Measurements from ENCODE around the gene CPT2. TPM values are rescaled to one million over a fixed set of nuclear protein-coding genes. Genes with fewer than 3 reads are reported as not detected.

Gene CPT2
- total RNA-seq, 4 donors from 2014 or later = 27.3 to 84.8 (median 50.2) TPM

DNA sequence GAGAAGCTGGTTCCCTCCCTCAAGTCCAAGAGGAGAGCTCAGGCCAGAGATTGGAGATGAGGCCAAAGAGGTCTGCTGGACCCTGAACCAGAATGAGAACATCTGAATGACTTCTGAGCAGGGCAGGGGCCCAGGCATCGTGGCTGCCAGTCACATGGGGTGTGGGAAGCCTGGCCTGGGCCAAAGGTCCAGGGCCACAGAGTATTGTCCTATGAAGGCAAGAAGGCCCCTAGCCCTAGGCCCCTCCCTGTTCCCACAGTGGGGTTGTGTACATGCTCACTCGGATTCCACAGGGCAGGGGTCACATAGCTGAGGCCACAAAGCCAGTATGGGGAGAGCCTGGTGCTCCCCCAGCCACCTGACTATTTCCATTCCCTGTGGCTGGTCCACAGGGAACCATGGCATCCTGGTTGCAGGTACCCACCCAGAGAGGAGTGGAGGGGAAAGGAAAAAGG lies 35.7 kb upstream of the CPT2 start:
- no peaks in the 10 kb centered on the region for H3K36me3 ChIP-seq
- intact Hi-C loops (cut with DNase I; ENCODE audit: low total_unique reads) = no loop called here
- in situ Hi-C loops (cut with MboI; ENCODE audit: low pct_ligation_motif_present in 1 of 4, low pct_unique_long_range_greater_than_20kb in 1 of 4, low sequenced_read_pairs in 3 of 4) = no loop called here
- DNase-seq = no peak
- 45% methylated on average over 2 of the region's 2 CpGs; no CpG with 5 or more reads in 1 of the 2 donors for WGBS, 2 donors (ENCODE audit: low coverage in 1 of 2)
- no peaks in the 10 kb centered on the region for H3K27me3 ChIP-seq
- TF ChIP-seq EP300 (IDR thresholded peaks at IDR 0.05; ENCODE audit: low read depth) (no peak), POLR2A (IDR thresholded peaks at IDR 0.05) (no peak), POLR2AphosphoS5 (IDR thresholded peaks at IDR 0.05) (no peak), CTCF (IDR thresholded peaks at IDR 0.05) (no peak)
- no peak overlapping the region for H3K4me3 ChIP-seq
- H3K9me3 ChIP-seq = no peaks in the 10 kb centered on the region
- H3K27ac ChIP-seq = no peak overlapping the region
- no peaks in the 10 kb centered on the region for H3K4me1 ChIP-seq

DNA sequence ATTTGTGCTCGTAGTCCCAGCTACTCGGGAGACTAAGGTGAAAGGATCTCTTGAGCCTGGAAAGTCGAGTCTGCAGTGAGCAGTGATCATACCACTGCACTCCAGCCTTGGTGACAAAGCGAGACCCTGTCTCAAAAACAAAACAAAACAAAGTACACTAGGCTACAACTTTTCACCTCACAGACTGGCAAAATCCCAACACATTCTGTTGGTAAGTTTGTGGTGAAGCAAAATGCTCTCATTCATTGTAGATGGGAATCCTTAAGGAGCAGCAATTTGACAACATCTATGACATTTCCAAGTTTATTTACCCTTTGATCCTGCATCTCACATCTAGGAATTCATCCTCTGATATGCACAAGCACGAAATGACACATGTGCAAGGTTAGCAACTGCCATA lies 34.0 kb upstream of the CPT2 start:
- WGBS, 2 donors (ENCODE audit: low coverage in 1 of 2) = 81 to 86% methylated on average over 3 to 5 of the region's 5 CpGs

DNA sequence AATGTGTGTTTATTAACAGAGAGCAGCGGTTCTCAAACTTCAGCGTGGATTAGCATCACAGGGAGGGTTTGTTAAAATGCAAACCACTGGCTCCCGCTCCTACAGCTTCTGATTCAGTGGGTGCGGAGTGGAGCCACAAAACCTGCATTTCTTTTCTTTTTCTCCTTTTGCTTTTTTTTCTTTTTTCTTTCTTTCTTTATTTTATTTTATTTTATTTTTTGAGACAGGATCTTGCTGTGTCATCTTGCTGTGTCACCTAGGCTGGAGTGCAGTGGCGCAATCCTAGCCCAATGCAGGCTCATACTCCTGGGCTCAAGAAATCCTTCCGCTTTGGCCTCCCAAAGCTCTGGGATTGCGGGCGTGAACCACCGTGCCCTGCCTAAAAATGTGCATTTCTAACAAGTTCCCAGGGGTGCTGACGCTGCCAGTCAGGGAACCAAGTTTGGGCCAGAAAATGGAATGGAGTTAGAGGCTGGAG lies 33.3 kb upstream of the CPT2 start:
- no peaks in the 10 kb centered on the region for H3K4me1 ChIP-seq
- WGBS, 2 donors (ENCODE audit: low coverage in 1 of 2) = 84 to 88% methylated on average over 7 to 10 of the region's 10 CpGs
- no peak overlapping the region for H3K27ac ChIP-seq
- H3K9me3 ChIP-seq = no peaks in the 10 kb centered on the region
- no peak for DNase-seq
- H3K36me3 ChIP-seq = no peaks in the 10 kb centered on the region
- intact Hi-C loops (cut with DNase I; ENCODE audit: low total_unique reads) = no loop called here
- H3K4me3 ChIP-seq = no peak overlapping the region
- no peaks in the 10 kb centered on the region for H3K27me3 ChIP-seq
- TF ChIP-seq POLR2AphosphoS5 (IDR thresholded peaks at IDR 0.05) (no peak), POLR2A (IDR thresholded peaks at IDR 0.05) (no peak), CTCF (IDR thresholded peaks at IDR 0.05) (no peak), EP300 (IDR thresholded peaks at IDR 0.05; ENCODE audit: low read depth) (no peak)
- in situ Hi-C loops (cut with MboI; ENCODE audit: low pct_ligation_motif_present in 1 of 4, low pct_unique_long_range_greater_than_20kb in 1 of 4, low sequenced_read_pairs in 3 of 4) = no loop called here

More for the DNA sequence above, 34.0 kb upstream of the CPT2 start:
- no peaks in the 10 kb centered on the region for H3K27me3 ChIP-seq
- in situ Hi-C loops (cut with MboI; ENCODE audit: low pct_ligation_motif_present in 1 of 4, low pct_unique_long_range_greater_than_20kb in 1 of 4, low sequenced_read_pairs in 3 of 4) = no loop called here
- intact Hi-C loops (cut with DNase I; ENCODE audit: low total_unique reads) = no loop called here
- no peak overlapping the region for H3K27ac ChIP-seq
- no peaks in the 10 kb centered on the region for H3K9me3 ChIP-seq
- TF ChIP-seq EP300 (IDR thresholded peaks at IDR 0.05; ENCODE audit: low read depth) = no peak
- no peak for TF ChIP-seq POLR2AphosphoS5 (IDR thresholded peaks at IDR 0.05)
- no peak for TF ChIP-seq POLR2A (IDR thresholded peaks at IDR 0.05)
- TF ChIP-seq CTCF (IDR thresholded peaks at IDR 0.05) = no peak
- no peaks in the 10 kb centered on the region for H3K4me1 ChIP-seq
- DNase-seq = no peak
- no peaks in the 10 kb centered on the region for H3K36me3 ChIP-seq
- H3K4me3 ChIP-seq = no peak overlapping the region

GRCh38 chr1:53165408-53165961 lies 31.1 kb upstream of the CPT2 start:
- Histone ChIP-seq H3K4me3 (no peak overlapping the region), H3K27me3 (no peaks in the 10 kb centered on the region), H3K9me3 (no peaks in the 10 kb centered on the region), H3K36me3 (no peaks in the 10 kb centered on the region), H3K4me1 (no peaks in the 10 kb centered on the region), H3K27ac (no peak overlapping the region)
- in situ Hi-C loops (cut with MboI; ENCODE audit: low pct_ligation_motif_present in 1 of 4, low pct_unique_long_range_greater_than_20kb in 1 of 4, low sequenced_read_pairs in 3 of 4) (no loop called here), intact Hi-C loops (cut with DNase I; ENCODE audit: low total_unique reads) (no loop called here)
- no peak for DNase-seq
- TF ChIP-seq CTCF (IDR thresholded peaks at IDR 0.05) = no peak
- no peak for TF ChIP-seq POLR2AphosphoS5 (IDR thresholded peaks at IDR 0.05)
- TF ChIP-seq EP300 (IDR thresholded peaks at IDR 0.05; ENCODE audit: low read depth) = no peak
- no peak for TF ChIP-seq POLR2A (IDR thresholded peaks at IDR 0.05)
- 25 to 48% methylated on average over 5 of the region's 5 CpGs for WGBS, 2 donors (ENCODE audit: low coverage in 1 of 2)

Data from transverse colon (tissue), 4 donors.